ENCODE measurements around the gene SELENOV.

- TF ChIP-seq DPF2 (IDR thresholded peaks at IDR 0.05) (no peak), SREBF2 (CRISPR knock-in tag; IDR thresholded peaks at IDR 0.05) (no peak), ZNF75A (CRISPR knock-in tag; IDR thresholded peaks at IDR 0.05) (no peak), ZNF24 (IDR thresholded peaks at IDR 0.05) (no peak), PREB (CRISPR knock-in tag; IDR thresholded peaks at IDR 0.05) (no peak), TOE1 (IDR thresholded peaks at IDR 0.05; ENCODE audit: borderline replicate concordance) (no peak), TOE1 (CRISPR knock-in tag; IDR thresholded peaks at IDR 0.05; ENCODE audit: borderline replicate concordance, low read depth) (no peak), EZH2 (IDR thresholded peaks at IDR 0.05; ENCODE audit: borderline replicate concordance, low read depth, low read length) (no peak), TRIM25 (IDR thresholded peaks at IDR 0.05; ENCODE audit: borderline replicate concordance) (no peak), ZSCAN29 (IDR thresholded peaks at IDR 0.05) (no peak), POLR2AphosphoS2 (IDR thresholded peaks at IDR 0.05; ENCODE audit: low read length) (no peak), ELF4 (CRISPR knock-in tag; IDR thresholded peaks at IDR 0.05) (no peak)
Measured at GRCh38 chr19:39507715-39508364, 7.1 kb upstream of the SELENOV start.

Data from K562 (cell line).